H9 (cell line): ENCODE measurements around the gene TRPC3. TPM values are rescaled to one million over a fixed set of nuclear protein-coding genes. Genes with fewer than 3 reads are reported as not detected.

ENCODE experiments used
- DNase-seq: peaks from one replicate; pipeline ENCODE4 v3.0.0-alpha.2; 2017
- H2AFZ ChIP-seq: one replicate; pipeline ENCODE4 v1.6.1; 2013; ENCODE audit warnings: mild to moderate bottlenecking, low read length, control low read depth, moderate library complexity
- H2AK5ac ChIP-seq: 2 replicates; pipeline ENCODE4 v1.6.1; 2013; ENCODE audit warnings: low read length, control low read depth, mixed read lengths; ENCODE audit not compliant: insufficient read length
- H2BK120ac ChIP-seq: one replicate; pipeline ENCODE4 v1.6.1; 2013; ENCODE audit warnings: low read depth, mild to moderate bottlenecking, low read length, control low read depth, inconsistent platforms; ENCODE audit not compliant: poor library complexity, severe bottlenecking
- H2BK12ac ChIP-seq: 2 replicates; pipeline ENCODE4 v1.6.1; 2013; ENCODE audit warnings: low read length, control low read depth, mixed read lengths, low read depth; ENCODE audit not compliant: insufficient read length
- H2BK15ac ChIP-seq: 2 replicates; pipeline ENCODE4 v1.6.1; 2013; ENCODE audit warnings: low read depth, low read length, control low read depth
- H2BK20ac ChIP-seq: one replicate; pipeline ENCODE4 v1.6.1; 2013; ENCODE audit warnings: low read depth, mild to moderate bottlenecking, low read length, control low read depth, inconsistent platforms; ENCODE audit not compliant: poor library complexity, severe bottlenecking
- H2BK5ac ChIP-seq: 2 replicates; pipeline ENCODE4 v1.6.1; 2013; ENCODE audit warnings: low read length, control low read depth, mixed read lengths; ENCODE audit not compliant: insufficient read length
- H3K14ac ChIP-seq: 2 replicates; pipeline ENCODE4 v1.6.1; 2013; ENCODE audit warnings: low read length, control low read depth; ENCODE audit not compliant: insufficient read depth
- H3K18ac ChIP-seq: 2 replicates; pipeline ENCODE4 v1.6.1; 2013; ENCODE audit warnings: low read depth, mild to moderate bottlenecking, mixed read lengths, low read length, control low read depth; ENCODE audit not compliant: insufficient read length
- H3K23ac ChIP-seq: 2 replicates; pipeline ENCODE4 v1.6.1; 2013; ENCODE audit warnings: low read length, control low read depth, mixed read lengths, low read depth; ENCODE audit not compliant: insufficient read length
- H3K23me2 ChIP-seq: 2 replicates; pipeline ENCODE4 v1.6.1; 2013; ENCODE audit warnings: low read depth, mild to moderate bottlenecking, mixed read lengths, low read length, control low read depth; ENCODE audit not compliant: insufficient read length, poor library complexity, severe bottlenecking
- H3K27ac ChIP-seq: 2 replicates; pipeline ENCODE4 v1.5.1; 2013; ENCODE audit warnings: low read length, control low read depth, mixed read lengths, low read depth; ENCODE audit not compliant: insufficient read length
- H3K27me3 ChIP-seq: 2 replicates; pipeline ENCODE4 v1.6.1; 2013; ENCODE audit warnings: low read length, control low read depth, inconsistent platforms; ENCODE audit not compliant: insufficient read depth
- H3K4ac ChIP-seq: 2 replicates; pipeline ENCODE4 v1.6.1; 2013; ENCODE audit warnings: low read depth, mild to moderate bottlenecking, control low read depth, inconsistent platforms, low read length, moderate library complexity
- H3K4me1 ChIP-seq: 2 replicates; pipeline ENCODE4 v1.6.1; 2013; ENCODE audit warnings: low read length, control low read depth, inconsistent platforms; ENCODE audit not compliant: insufficient read depth
- H3K4me2 ChIP-seq: 2 replicates; pipeline ENCODE4 v1.6.1; 2013; ENCODE audit warnings: low read length, control low read depth, mixed read lengths; ENCODE audit not compliant: insufficient read length, insufficient read depth
- H3K56ac ChIP-seq: 2 replicates; pipeline ENCODE4 v1.6.1; 2013; ENCODE audit warnings: low read depth, mild to moderate bottlenecking, mixed read lengths, low read length, control low read depth; ENCODE audit not compliant: insufficient read length
- H3K79me1 ChIP-seq: 2 replicates; pipeline ENCODE4 v1.6.1; 2013; ENCODE audit warnings: low read depth, mild to moderate bottlenecking, moderate library complexity, low read length, control low read depth, inconsistent platforms; ENCODE audit not compliant: insufficient read depth, poor library complexity, severe bottlenecking
- H3K79me2 ChIP-seq: 2 replicates; pipeline ENCODE4 v1.6.1; 2013; ENCODE audit warnings: low read length, control low read depth, inconsistent platforms; ENCODE audit not compliant: insufficient read depth
- H3K9ac ChIP-seq: 2 replicates; pipeline ENCODE4 v1.6.1; 2013; ENCODE audit warnings: low read length, control low read depth, mixed read lengths; ENCODE audit not compliant: insufficient read length; ENCODE audit errors: extremely low read depth
- H3K9me3 ChIP-seq: one replicate; pipeline ENCODE4 v1.6.1; 2013; ENCODE audit warnings: low read depth, low read length, inconsistent platforms; ENCODE audit not compliant: control insufficient read depth
- H3T11ph ChIP-seq: one replicate; pipeline ENCODE4 v1.6.1; 2013; ENCODE audit warnings: mild to moderate bottlenecking, low read length, control low read depth, inconsistent platforms
- H4K20me1 ChIP-seq: one replicate; pipeline ENCODE4 v1.6.1; 2013; ENCODE audit not compliant: control insufficient read depth, insufficient read length, insufficient read depth
- H4K5ac ChIP-seq: 2 replicates; pipeline ENCODE4 v1.6.1; 2013; ENCODE audit warnings: low read depth, mild to moderate bottlenecking, mixed read lengths, low read length, control low read depth; ENCODE audit not compliant: insufficient read length
- H4K8ac ChIP-seq: replicated peaks from 2 replicates; pipeline ENCODE4 v1.6.1; 2013; ENCODE audit warnings: low read length, control low read depth, mixed read lengths, low read depth; ENCODE audit not compliant: insufficient read length
- H4K91ac ChIP-seq: 2 replicates; pipeline ENCODE4 v1.6.1; 2013; ENCODE audit warnings: low read depth, mild to moderate bottlenecking, moderate library complexity, mixed read lengths, low read length, control low read depth; ENCODE audit not compliant: insufficient read length
- H3K27ac Mint-ChIP-seq, 3 experiments: 2 replicates in 2 of 3; 3 replicates in 1 of 3; pipeline ENCODE4 v1.8.0; 2020 to 2021; ENCODE audit warnings: mixed read lengths in 3 of 3, mild to moderate bottlenecking in 1 of 3, moderate library complexity in 1 of 3
- H3K27me3 Mint-ChIP-seq: 2 replicates; pipeline ENCODE4 v1.8.0; 2021; ENCODE audit warnings: low read depth, mild to moderate bottlenecking, moderate library complexity, mixed read lengths
- H3K36me3 Mint-ChIP-seq, 3 experiments: 2 replicates in 2 of 3; 3 replicates in 1 of 3; pipeline ENCODE4 v1.8.0; 2020 to 2021; ENCODE audit warnings: low read depth in 3 of 3, mixed read lengths in 3 of 3; ENCODE audit not compliant: insufficient read depth in 1 of 3
- H3K4me1 Mint-ChIP-seq, 2 experiments: 2 replicates each; pipeline ENCODE4 v1.8.0; 2020; ENCODE audit warnings: mixed read lengths in 2 of 2
- H3K4me3 Mint-ChIP-seq, 2 experiments: 2 replicates in 1 of 2; 3 replicates in 1 of 2; pipeline ENCODE4 v1.8.0; 2020 to 2021; ENCODE audit warnings: mild to moderate bottlenecking in 2 of 2, mixed read lengths in 2 of 2, moderate library complexity in 1 of 2
- H3K9me3 Mint-ChIP-seq, 2 experiments: 2 replicates in 1 of 2; 3 replicates in 1 of 2; pipeline ENCODE4 v1.8.0; 2020; ENCODE audit warnings: mild to moderate bottlenecking in 2 of 2, mixed read lengths in 2 of 2, moderate library complexity in 1 of 2
- CTCF ChIP-seq: fragments of 200-600 bp; sonication (generic); conservative IDR thresholded peaks from 3 replicates; pipeline ENCODE4 v1.8.0; 2021; ENCODE audit warnings: antibody characterized with exemption, mild to moderate bottlenecking
- WGBS: extraction: QIAGEN DNeasy Blood & Tissue Kit; methylation state at CpG from one replicate; pipeline ENCODE4 v1.1.7; 2013; ENCODE audit warnings: missing lambda C conversion rate, low lambda C conversion rate, mixed read lengths; ENCODE audit not compliant: insufficient read length; ENCODE audit errors: extremely low coverage; 5-methylcytosine and 5-hydroxymethylcytosine counted together
- total RNA-seq: library from RNA; stranded (reverse); gene quantifications from 2 replicates; pipeline ENCODE4 v1.2.1, GENCODE V29; 2021

The TRPC3 gene
- total RNA-seq, 1 experiment from 2014 or later, result 0.13 TPM

DNA sequence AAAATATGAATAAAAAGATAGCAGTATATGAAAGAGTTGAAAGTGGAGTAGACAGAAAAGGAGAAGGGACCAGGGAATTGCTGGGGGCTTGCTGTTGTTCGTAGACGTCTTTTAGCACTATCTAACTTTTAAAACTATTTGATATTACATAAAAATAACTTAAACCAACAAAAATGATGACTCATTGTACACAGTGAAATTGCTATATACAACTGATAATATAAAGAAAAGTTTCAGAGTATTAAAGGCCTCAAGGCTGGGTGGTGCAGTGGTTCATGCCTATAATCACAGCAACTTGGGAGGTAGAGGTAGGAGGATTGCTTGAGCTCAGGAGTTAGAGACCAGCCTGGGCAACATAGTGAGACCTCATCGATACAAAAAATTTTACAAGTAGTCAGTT lies 5.2 kb downstream of the TRPC3 start:
- peaks cover 10% of the 10 kb centered on the region for H3K23me2 ChIP-seq
- no peaks in the 10 kb centered on the region for H3K79me1 ChIP-seq
- DNase-seq, result no peak
- peaks cover 64% of the 10 kb centered on the region for H3K27me3 Mint-ChIP-seq
- no peak overlapping the region for H3K9ac ChIP-seq
- H4K91ac ChIP-seq, result no peak overlapping the region
- H4K5ac ChIP-seq, result no peak overlapping the region
- H3K4me1 ChIP-seq, result no peaks in the 10 kb centered on the region
- H3K36me3 Mint-ChIP-seq, result no peaks in the 10 kb centered on the region
- H3T11ph ChIP-seq, result no peak overlapping the region
- H4K8ac ChIP-seq, result no peak overlapping the region
- peaks cover 5% of the 10 kb centered on the region in 2 experiments; a peak in 3 of 4 replicates for H3K4me1 Mint-ChIP-seq
- no peak overlapping the region for H2BK120ac ChIP-seq
- H2BK15ac ChIP-seq, result no peak overlapping the region
- no peak overlapping the region for H3K14ac ChIP-seq
- H2BK12ac ChIP-seq, result no peak overlapping the region
- no peak overlapping the region for H2BK5ac ChIP-seq
- no peak overlapping the region for H3K4me2 ChIP-seq
- H2AK5ac ChIP-seq, result no peak overlapping the region
- H3K23ac ChIP-seq, result no peak overlapping the region
- WGBS, result no CpG with 5 or more reads among the region's 3 CpGs
- no peak overlapping the region for H3K4ac ChIP-seq
- H3K56ac ChIP-seq, result no peak overlapping the region
- no peak overlapping the region for H3K18ac ChIP-seq
- H3K79me2 ChIP-seq, result no peaks in the 10 kb centered on the region
- no peak overlapping the region for H3K27ac Mint-ChIP-seq
- H3K9me3 ChIP-seq, result no peaks in the 10 kb centered on the region
- H3K27ac ChIP-seq, result no peak overlapping the region
- peaks cover 19% of the 10 kb centered on the region for H3K27me3 ChIP-seq
- no peak overlapping the region for H3K4me3 Mint-ChIP-seq
- no peaks in the 10 kb centered on the region for H4K20me1 ChIP-seq
- TF ChIP-seq CTCF, result no peak
- H3K9me3 Mint-ChIP-seq, result no peaks in the 10 kb centered on the region
- H2AFZ ChIP-seq, result no peak overlapping the region
- no peak overlapping the region for H2BK20ac ChIP-seq
